Natural killer cell (primary cell): ENCODE results near the gene C1orf35. TPM values are rescaled to one million over a fixed set of nuclear protein-coding genes. Genes with fewer than 3 reads are reported as not detected.

ENCODE experiments used
- ATAC-seq, 3 donors: fragments of 150-1000 bp in 2 of 3; fragments of 200-7000 bp in 1 of 3; cut with Tn5 transposase; 1 replicate in 1 of 3; 2 replicates in 2 of 3; pipeline ENCODE4 v1.10.0; 2021; ENCODE audit warnings: mild to moderate bottlenecking in 2 of 3, moderate library complexity in 2 of 3
- DNase-seq, 2 donors: peaks; one replicate each; pipeline versions ENCODE4 v3.0.0 to v3.0.0-alpha.2; 2013 to 2021; ENCODE audit warnings: mixed read lengths in 1 of 2
- H3K27ac ChIP-seq: one replicate; pipeline ENCODE4 v1.5.1; 2013; ENCODE audit warnings: mild to moderate bottlenecking, low read length
- H3K27me3 ChIP-seq: one replicate; pipeline ENCODE4 v1.6.1; 2013; ENCODE audit warnings: low read length; ENCODE audit not compliant: control insufficient read depth, insufficient read depth
- H3K36me3 ChIP-seq: one replicate; pipeline ENCODE4 v1.6.1; 2013; ENCODE audit warnings: low read length; ENCODE audit not compliant: control insufficient read depth, insufficient read depth
- H3K4me1 ChIP-seq: one replicate; pipeline ENCODE4 v1.6.1; 2013; ENCODE audit warnings: low read length; ENCODE audit not compliant: control insufficient read depth, insufficient read depth
- H3K4me3 ChIP-seq: one replicate; pipeline ENCODE4 v1.5.1; 2013; ENCODE audit warnings: low read length
- H3K9me3 ChIP-seq: one replicate; pipeline ENCODE4 v1.6.1; 2013; ENCODE audit warnings: low read length; ENCODE audit not compliant: control insufficient read depth, insufficient read depth
- H3K27ac Mint-ChIP-seq, 2 donors: one replicate each; pipeline ENCODE4 v1.8.0; 2022; ENCODE audit warnings: mild to moderate bottlenecking in 2 of 2, mixed read lengths in 2 of 2, moderate library complexity in 1 of 2
- H3K27me3 Mint-ChIP-seq, 2 donors: one replicate each; pipeline ENCODE4 v1.8.0; 2022; ENCODE audit warnings: low read depth in 2 of 2, mixed read lengths in 2 of 2
- H3K36me3 Mint-ChIP-seq: one replicate; pipeline ENCODE4 v1.8.0; 2022; ENCODE audit warnings: mixed read lengths
- H3K4me1 Mint-ChIP-seq, 2 donors: one replicate each; pipeline ENCODE4 v1.8.0; 2022; ENCODE audit warnings: mixed read lengths in 2 of 2
- H3K4me3 Mint-ChIP-seq: one replicate; pipeline ENCODE4 v1.8.0; 2022; ENCODE audit warnings: mild to moderate bottlenecking, moderate library complexity, mixed read lengths
- H3K9me3 Mint-ChIP-seq, 2 donors: one replicate each; pipeline ENCODE4 v1.8.0; 2022; ENCODE audit warnings: mixed read lengths in 2 of 2
- WGBS: methylation state at CpG from one replicate; pipeline ENCODE4 v1.1.7; 2013; ENCODE audit warnings: missing lambda C conversion rate; ENCODE audit not compliant: insufficient coverage; 5-methylcytosine and 5-hydroxymethylcytosine counted together
- intact Hi-C: fragments of 100-400 bp; cut with micrococcal nuclease; formaldehyde crosslinking; loops from one replicate; pipeline ENCODE4 v1.14.2; 2022
- total RNA-seq, 4 donors: library from RNA; stranded (reverse); fragments of 120-200 nt in 1 of 4; gene quantifications; one replicate each; pipeline versions ENCODE4 v1.2.3 to v1.2.4, GENCODE V29; 2013 to 2022
- TF ChIP-seq, protein P1 (sequence below): fragments of 200-600 bp; IDR thresholded peaks from one replicate; pipeline ENCODE4 v1.8.0; 2022; ENCODE audit warnings: antibody characterized with exemption

C1orf35 gene
- total RNA-seq, 3 donors from 2014 or later (not counting 1 experiment from before 2014, with no cell fraction given) = 18.9 to 21.6 (median 19.6) TPM

DNA sequence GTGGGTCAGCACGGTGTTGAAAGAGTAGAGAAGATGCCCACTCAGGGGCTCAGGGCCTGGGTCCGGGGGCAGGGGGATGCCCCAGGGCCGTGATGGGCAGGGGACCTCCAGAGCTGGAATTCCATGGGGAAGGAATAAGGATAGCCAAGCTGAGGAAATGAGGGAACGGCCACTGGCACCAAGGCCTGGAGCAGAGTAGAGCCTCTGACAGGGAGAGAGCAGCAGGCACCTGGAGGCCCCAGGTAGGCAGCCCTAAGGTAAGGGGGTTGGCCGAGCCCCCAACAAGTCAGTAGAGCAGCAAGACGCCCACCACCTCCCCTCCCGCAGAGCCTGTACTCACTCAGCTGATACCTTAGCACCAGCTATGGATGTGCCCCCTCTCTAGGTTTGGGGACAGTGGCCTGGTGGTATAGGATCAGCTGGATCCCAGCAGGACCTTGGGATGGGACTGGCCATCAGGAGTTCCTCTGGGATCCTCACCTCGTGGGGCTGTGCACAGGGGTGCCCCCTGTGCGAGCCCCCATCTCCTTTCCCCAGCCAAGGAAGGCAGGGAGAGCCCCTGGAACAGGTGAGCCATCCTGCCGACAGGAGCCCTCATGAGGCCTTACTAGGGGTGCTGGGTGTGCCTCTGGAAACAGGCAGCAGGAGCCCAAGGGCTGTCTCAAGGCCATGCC, 41.6 kb downstream of the C1orf35 start:
- Histone ChIP-seq H3K4me3 (no peak overlapping the region), H3K27ac (no peak overlapping the region), H3K4me1 (peaks cover 23% of the 10 kb centered on the region), H3K9me3 (peaks cover 4% of the 10 kb centered on the region), H3K27me3 (peaks cover 46% of the 10 kb centered on the region), H3K36me3 (no peaks in the 10 kb centered on the region)
- ATAC-seq (no peak), DNase-seq (no peak)
- intact Hi-C loops = no loop called here
- H3K4me1 Mint-ChIP-seq = peaks cover 0 to 11% of the 10 kb centered on the region in 2 donors
- H3K27ac Mint-ChIP-seq = no peak overlapping the region
- H3K36me3 Mint-ChIP-seq = no peaks in the 10 kb centered on the region
- H3K9me3 Mint-ChIP-seq = no peaks in the 10 kb centered on the region
- TF ChIP-seq, protein P1, sequence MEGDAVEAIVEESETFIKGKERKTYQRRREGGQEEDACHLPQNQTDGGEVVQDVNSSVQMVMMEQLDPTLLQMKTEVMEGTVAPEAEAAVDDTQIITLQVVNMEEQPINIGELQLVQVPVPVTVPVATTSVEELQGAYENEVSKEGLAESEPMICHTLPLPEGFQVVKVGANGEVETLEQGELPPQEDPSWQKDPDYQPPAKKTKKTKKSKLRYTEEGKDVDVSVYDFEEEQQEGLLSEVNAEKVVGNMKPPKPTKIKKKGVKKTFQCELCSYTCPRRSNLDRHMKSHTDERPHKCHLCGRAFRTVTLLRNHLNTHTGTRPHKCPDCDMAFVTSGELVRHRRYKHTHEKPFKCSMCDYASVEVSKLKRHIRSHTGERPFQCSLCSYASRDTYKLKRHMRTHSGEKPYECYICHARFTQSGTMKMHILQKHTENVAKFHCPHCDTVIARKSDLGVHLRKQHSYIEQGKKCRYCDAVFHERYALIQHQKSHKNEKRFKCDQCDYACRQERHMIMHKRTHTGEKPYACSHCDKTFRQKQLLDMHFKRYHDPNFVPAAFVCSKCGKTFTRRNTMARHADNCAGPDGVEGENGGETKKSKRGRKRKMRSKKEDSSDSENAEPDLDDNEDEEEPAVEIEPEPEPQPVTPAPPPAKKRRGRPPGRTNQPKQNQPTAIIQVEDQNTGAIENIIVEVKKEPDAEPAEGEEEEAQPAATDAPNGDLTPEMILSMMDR = no peak
- no peak overlapping the region for H3K4me3 Mint-ChIP-seq
- H3K27me3 Mint-ChIP-seq = peaks cover 26 to 28% of the 10 kb centered on the region in 2 donors
- WGBS = 74% methylated on average over 10 of the region's 10 CpGs

DNA sequence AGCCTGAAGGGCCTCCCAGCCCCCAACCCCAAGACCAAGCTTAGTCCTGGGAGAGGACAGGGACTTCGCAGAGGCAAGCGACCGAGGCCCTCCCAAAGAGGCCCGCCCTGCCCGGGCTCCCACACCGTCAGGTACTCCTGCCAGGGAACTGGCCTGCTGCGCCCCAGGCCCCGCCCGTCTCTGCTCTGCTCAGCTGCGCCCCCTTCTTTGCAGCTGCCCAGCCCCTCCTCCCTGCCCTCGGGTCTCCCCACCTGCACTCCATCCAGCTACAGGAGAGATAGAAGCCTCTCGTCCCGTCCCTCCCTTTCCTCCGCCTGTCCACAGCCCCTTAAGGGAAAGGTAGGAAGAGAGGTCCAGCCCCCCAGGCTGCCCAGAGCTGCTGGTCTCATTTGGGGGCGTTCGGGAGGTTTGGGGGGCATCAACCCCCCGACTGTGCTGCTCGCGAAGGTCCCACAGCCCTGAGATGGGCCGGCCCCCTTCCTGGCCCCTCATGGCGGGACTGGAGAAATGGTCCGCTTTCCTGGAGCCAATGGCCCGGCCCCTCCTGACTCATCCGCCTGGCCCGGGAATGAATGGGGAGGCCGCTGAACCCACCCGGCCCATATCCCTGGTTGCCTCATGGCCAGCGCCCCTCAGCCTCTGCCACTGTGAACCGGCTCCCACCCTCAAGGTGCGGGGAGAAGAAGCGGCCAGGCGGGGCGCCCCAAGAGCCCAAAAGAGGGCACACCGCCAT, 42.5 kb downstream of the C1orf35 start:
- peaks cover 43% of the 10 kb centered on the region for H3K27me3 ChIP-seq
- 7% methylated on average over 27 of the region's 34 CpGs for WGBS
- TF ChIP-seq, protein P1 = no peak

DNA sequence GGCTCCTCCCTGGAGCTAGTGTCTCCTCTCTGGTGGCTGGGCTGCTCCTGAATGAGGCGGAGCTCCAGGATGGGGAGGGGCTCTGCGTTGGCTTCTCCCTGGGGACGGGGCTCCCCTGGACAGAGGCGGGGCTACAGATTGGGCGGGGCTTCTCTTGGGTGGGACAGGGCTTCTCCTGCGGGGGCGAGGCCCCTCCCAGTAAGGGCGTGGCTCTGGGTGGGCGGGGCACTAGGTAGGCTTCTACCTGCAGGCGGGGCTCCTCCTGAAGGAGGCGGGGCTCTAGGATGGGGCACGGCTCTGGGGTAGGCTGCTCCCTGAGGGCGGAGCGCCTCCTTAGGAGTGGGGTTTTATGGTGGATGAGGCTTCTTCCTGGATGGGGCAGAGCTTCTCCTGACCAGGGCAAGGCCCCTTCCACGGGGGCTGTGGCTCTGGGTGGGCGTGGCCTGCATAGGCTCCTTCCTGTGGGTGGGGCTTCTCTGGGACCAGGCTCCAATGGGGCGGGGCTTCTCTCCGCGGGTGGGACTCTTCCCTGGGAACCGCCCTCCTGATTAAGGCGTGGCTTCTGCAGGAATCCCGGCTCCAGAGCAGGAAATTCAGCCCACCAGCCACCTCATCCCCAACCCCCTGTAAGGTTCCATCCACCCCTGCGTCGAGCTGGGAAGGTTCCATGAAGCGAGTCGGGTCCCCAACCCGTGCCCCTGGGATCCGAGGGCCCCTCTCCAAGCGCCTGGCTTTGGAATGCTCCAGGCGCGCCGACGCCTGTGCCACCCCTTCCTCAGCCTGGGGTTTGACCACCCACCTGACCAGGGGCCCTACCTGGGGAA, 43.3 kb downstream of the C1orf35 start:
- DNase-seq (peak in 1 of 2 donors; percentile 72), ATAC-seq (peak; percentile 42 to 67 (median 50))
- peak overlapping the region; percentile 65 for H3K4me3 Mint-ChIP-seq
- peaks cover 0 to 11% of the 10 kb centered on the region in 2 donors for H3K4me1 Mint-ChIP-seq
- TF ChIP-seq, protein P1 = no peak
- intact Hi-C loops = no loop called here
- no peak overlapping the region for H3K27ac ChIP-seq
- WGBS = 10% methylated on average over 32 of the region's 33 CpGs
- H3K27me3 Mint-ChIP-seq = peaks cover 32 to 33% of the 10 kb centered on the region in 2 donors
- H3K27ac Mint-ChIP-seq = no peak overlapping the region
- H3K9me3 ChIP-seq = peaks cover 4% of the 10 kb centered on the region
- no peaks in the 10 kb centered on the region for H3K36me3 Mint-ChIP-seq
- H3K4me1 ChIP-seq = peaks cover 23% of the 10 kb centered on the region
- H3K4me3 ChIP-seq = peak overlapping the region; percentile 16
- no peaks in the 10 kb centered on the region for H3K36me3 ChIP-seq
- no peaks in the 10 kb centered on the region for H3K9me3 Mint-ChIP-seq
- H3K27me3 ChIP-seq = peaks cover 37% of the 10 kb centered on the region

More for the DNA sequence above, 42.5 kb downstream of the C1orf35 start:
- Histone ChIP-seq H3K36me3 (no peaks in the 10 kb centered on the region), H3K4me3 (no peak overlapping the region), H3K4me1 (peaks cover 23% of the 10 kb centered on the region), H3K9me3 (peaks cover 4% of the 10 kb centered on the region), H3K27ac (no peak overlapping the region)
- H3K27ac Mint-ChIP-seq = no peak overlapping the region
- H3K4me3 Mint-ChIP-seq = peak overlapping the region; percentile 66
- intact Hi-C loops = no loop called here
- DNase-seq (no peak), ATAC-seq (no peak)
- H3K36me3 Mint-ChIP-seq = no peaks in the 10 kb centered on the region
- H3K9me3 Mint-ChIP-seq = no peaks in the 10 kb centered on the region
- H3K27me3 Mint-ChIP-seq = peaks cover 32% of the 10 kb centered on the region in 2 donors
- peaks cover 0 to 11% of the 10 kb centered on the region in 2 donors for H3K4me1 Mint-ChIP-seq
